HCT116 (cell line): ENCODE data around the gene GDPD5.

Experiments used
- CEBPB ChIP-seq: IDR thresholded peaks from 2 replicates; pipeline ENCODE4 v1.6.1; 2012; ENCODE audit warnings: low read depth
- EZH2 ChIP-seq: fragments of 200-600 bp; sonication (generic); IDR thresholded peaks from 2 replicates; pipeline ENCODE4 v1.6.1; 2017; ENCODE audit warnings: antibody characterized with exemption, mixed run types
- EZH2phosphoT487 ChIP-seq: fragments of 200-600 bp; IDR thresholded peaks from 2 replicates; pipeline ENCODE4 v1.6.1; 2018; ENCODE audit warnings: antibody characterized with exemption, borderline replicate concordance
- POLR2A ChIP-seq: IDR thresholded peaks from 2 replicates; pipeline ENCODE4 v1.7.0; 2011; ENCODE audit warnings: borderline replicate concordance; ENCODE audit not compliant: insufficient read depth, insufficient read length; ENCODE audit errors: extremely low read depth
- SIN3A ChIP-seq: IDR thresholded peaks from 2 replicates; pipeline ENCODE4 v1.6.1; 2012; ENCODE audit warnings: low read depth
- SP1 ChIP-seq: IDR thresholded peaks from 2 replicates; pipeline ENCODE4 v1.6.1; 2012; ENCODE audit warnings: low read depth
- TCF7L2 ChIP-seq: IDR thresholded peaks from 2 replicates; pipeline ENCODE4 v1.7.0; 2011; ENCODE audit warnings: borderline replicate concordance, inconsistent platforms; ENCODE audit not compliant: insufficient read depth, insufficient read length; ENCODE audit errors: extremely low read depth
- ZFX ChIP-seq: fragments of 450-650 bp; IDR thresholded peaks from 2 replicates; pipeline ENCODE4 v1.6.1; 2017
- ZNF274 ChIP-seq: fragments of 200-500 bp; sonication (Bioruptor generic); IDR thresholded peaks from 2 replicates; pipeline ENCODE4 v1.6.1; 2014; ENCODE audit warnings: mild to moderate bottlenecking, low read depth, low read length, inconsistent platforms
- TF ChIP-seq, protein P1 (sequence below): IDR thresholded peaks from 2 replicates; pipeline ENCODE4 v1.6.1; 2012
- TF ChIP-seq, protein P2 (sequence below), 3 experiments: fragments of 200-600 bp in 1 of 3; sonication (generic) in 1 of 3; IDR thresholded peaks in 2 of 3; conservative IDR thresholded peaks in 1 of 3; 2 replicates each; pipeline ENCODE4 v1.5.1; 2012 to 2017; ENCODE audit warnings: low read depth in 2 of 3, low read length in 2 of 3, antibody characterized with exemption in 1 of 3, borderline replicate concordance in 1 of 3, control low read depth in 1 of 3, mild to moderate bottlenecking in 1 of 3, mixed read lengths in 1 of 3, mixed run types in 1 of 3, moderate library complexity in 1 of 3; ENCODE audit not compliant: insufficient read depth in 1 of 3
- TF ChIP-seq, protein P3 (sequence below): IDR thresholded peaks from 2 replicates; pipeline ENCODE4 v1.6.1; 2012
- TF ChIP-seq, protein P4 (sequence below): IDR thresholded peaks from 2 replicates; pipeline ENCODE4 v1.6.1; 2012; ENCODE audit warnings: low read depth
- TF ChIP-seq, protein P5 (sequence below): IDR thresholded peaks from 2 replicates; pipeline ENCODE4 v1.6.1; 2011; ENCODE audit warnings: mild to moderate bottlenecking, low read length, moderate library complexity; ENCODE audit not compliant: insufficient replicate concordance; ENCODE audit errors: extremely low read depth

DNA sequence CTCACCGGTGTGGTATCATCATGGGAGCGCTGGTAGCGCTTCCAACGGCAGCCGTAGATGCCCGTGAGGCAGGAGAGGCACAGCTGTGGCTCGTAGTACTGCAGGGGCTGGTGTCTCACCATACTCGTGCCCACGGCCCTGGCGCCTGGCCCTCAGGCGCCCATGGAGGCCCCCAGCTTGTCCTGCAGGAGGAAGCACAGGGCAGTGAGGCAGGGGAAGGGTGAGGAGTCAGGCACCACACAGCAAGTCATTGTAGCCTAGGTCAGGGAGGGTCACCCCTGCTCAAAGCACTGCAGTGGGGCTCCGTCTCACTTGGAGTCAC is 48.2 kb downstream of the GDPD5 start:
- TF ChIP-seq, protein P1, sequence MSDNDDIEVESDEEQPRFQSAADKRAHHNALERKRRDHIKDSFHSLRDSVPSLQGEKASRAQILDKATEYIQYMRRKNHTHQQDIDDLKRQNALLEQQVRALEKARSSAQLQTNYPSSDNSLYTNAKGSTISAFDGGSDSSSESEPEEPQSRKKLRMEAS: no peak
- TF ChIP-seq, protein P2, sequence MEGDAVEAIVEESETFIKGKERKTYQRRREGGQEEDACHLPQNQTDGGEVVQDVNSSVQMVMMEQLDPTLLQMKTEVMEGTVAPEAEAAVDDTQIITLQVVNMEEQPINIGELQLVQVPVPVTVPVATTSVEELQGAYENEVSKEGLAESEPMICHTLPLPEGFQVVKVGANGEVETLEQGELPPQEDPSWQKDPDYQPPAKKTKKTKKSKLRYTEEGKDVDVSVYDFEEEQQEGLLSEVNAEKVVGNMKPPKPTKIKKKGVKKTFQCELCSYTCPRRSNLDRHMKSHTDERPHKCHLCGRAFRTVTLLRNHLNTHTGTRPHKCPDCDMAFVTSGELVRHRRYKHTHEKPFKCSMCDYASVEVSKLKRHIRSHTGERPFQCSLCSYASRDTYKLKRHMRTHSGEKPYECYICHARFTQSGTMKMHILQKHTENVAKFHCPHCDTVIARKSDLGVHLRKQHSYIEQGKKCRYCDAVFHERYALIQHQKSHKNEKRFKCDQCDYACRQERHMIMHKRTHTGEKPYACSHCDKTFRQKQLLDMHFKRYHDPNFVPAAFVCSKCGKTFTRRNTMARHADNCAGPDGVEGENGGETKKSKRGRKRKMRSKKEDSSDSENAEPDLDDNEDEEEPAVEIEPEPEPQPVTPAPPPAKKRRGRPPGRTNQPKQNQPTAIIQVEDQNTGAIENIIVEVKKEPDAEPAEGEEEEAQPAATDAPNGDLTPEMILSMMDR (IDR thresholded peaks at IDR 0.05 in 2 of 3, conservative IDR thresholded peaks at IDR 0.05 in 1 of 3; ENCODE audit: borderline replicate concordance in 1 of 3, insufficient read depth in 1 of 3, low read depth in 2 of 3, low read length in 2 of 3): no peak
- TF ChIP-seq EZH2phosphoT487 (no peak), TCF7L2 (no peak), EZH2 (no peak), SIN3A (no peak), SP1 (no peak), ZNF274 (no peak), ZFX (no peak), CEBPB (no peak), POLR2A (no peak)
- TF ChIP-seq, protein P3, sequence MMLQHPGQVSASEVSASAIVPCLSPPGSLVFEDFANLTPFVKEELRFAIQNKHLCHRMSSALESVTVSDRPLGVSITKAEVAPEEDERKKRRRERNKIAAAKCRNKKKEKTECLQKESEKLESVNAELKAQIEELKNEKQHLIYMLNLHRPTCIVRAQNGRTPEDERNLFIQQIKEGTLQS: no peak
- TF ChIP-seq, protein P4, sequence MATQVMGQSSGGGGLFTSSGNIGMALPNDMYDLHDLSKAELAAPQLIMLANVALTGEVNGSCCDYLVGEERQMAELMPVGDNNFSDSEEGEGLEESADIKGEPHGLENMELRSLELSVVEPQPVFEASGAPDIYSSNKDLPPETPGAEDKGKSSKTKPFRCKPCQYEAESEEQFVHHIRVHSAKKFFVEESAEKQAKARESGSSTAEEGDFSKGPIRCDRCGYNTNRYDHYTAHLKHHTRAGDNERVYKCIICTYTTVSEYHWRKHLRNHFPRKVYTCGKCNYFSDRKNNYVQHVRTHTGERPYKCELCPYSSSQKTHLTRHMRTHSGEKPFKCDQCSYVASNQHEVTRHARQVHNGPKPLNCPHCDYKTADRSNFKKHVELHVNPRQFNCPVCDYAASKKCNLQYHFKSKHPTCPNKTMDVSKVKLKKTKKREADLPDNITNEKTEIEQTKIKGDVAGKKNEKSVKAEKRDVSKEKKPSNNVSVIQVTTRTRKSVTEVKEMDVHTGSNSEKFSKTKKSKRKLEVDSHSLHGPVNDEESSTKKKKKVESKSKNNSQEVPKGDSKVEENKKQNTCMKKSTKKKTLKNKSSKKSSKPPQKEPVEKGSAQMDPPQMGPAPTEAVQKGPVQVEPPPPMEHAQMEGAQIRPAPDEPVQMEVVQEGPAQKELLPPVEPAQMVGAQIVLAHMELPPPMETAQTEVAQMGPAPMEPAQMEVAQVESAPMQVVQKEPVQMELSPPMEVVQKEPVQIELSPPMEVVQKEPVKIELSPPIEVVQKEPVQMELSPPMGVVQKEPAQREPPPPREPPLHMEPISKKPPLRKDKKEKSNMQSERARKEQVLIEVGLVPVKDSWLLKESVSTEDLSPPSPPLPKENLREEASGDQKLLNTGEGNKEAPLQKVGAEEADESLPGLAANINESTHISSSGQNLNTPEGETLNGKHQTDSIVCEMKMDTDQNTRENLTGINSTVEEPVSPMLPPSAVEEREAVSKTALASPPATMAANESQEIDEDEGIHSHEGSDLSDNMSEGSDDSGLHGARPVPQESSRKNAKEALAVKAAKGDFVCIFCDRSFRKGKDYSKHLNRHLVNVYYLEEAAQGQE: no peak
- TF ChIP-seq, protein P5, sequence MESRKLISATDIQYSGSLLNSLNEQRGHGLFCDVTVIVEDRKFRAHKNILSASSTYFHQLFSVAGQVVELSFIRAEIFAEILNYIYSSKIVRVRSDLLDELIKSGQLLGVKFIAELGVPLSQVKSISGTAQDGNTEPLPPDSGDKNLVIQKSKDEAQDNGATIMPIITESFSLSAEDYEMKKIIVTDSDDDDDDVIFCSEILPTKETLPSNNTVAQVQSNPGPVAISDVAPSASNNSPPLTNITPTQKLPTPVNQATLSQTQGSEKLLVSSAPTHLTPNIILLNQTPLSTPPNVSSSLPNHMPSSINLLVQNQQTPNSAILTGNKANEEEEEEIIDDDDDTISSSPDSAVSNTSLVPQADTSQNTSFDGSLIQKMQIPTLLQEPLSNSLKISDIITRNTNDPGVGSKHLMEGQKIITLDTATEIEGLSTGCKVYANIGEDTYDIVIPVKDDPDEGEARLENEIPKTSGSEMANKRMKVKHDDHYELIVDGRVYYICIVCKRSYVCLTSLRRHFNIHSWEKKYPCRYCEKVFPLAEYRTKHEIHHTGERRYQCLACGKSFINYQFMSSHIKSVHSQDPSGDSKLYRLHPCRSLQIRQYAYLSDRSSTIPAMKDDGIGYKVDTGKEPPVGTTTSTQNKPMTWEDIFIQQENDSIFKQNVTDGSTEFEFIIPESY: no peak
